AG10803 (cell line): ENCODE data around the gene PTPRZ1.
A peak's percentile ranks its signal among the peaks of the same experiment; 100 is the strongest.

Experiments
- DNase-seq: peaks from one replicate; pipeline ENCODE4 v3.0.0; 2010; ENCODE audit warnings: low read depth
- H3K4me3 ChIP-seq: 2 replicates; pipeline ENCODE4 v1.5.1; 2011; ENCODE audit warnings: mild to moderate bottlenecking, low read length, control low read depth
- TF ChIP-seq, protein P1 (sequence below): conservative IDR thresholded peaks from 2 replicates; pipeline ENCODE4 v1.5.1; 2011; ENCODE audit warnings: mild to moderate bottlenecking, low read length, control low read depth, inconsistent platforms

The PTPRZ1 gene

DNA sequence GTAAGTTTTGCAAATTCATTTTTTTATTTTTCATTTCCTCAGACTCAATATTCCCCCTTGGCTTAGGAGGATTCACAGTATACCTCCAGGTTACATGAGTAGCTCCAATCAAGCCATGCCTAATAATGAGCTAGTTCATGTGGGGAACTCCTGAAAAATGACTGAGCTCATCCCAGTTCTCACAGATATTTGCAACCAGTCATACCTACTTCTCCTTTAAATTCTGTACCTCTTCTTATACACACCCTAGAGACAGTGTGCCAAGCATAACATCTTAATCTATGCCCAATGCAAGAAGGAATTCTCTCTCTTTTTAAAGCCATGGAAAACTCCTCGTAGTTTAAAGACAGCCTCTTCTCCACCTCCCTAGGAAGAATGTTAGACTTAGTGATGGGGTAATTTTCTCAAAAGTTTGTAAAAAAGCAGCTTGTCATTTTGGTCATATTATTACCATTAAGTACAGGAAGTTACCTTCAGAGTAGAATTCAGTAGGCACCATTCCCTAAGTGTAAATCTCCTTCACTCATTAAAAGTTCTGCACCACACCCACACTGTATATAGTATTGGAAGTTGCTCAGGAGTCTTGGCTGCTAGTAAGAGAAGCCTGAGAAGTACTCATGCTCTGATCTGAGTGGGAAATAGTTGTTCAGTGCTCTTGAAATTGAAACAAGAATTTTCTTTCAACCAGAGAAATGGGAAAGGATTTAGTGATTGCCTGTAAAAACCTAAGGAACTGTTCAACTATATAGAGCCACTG is 72.7 kb downstream of the PTPRZ1 start:
- no peak for DNase-seq
- H3K4me3 ChIP-seq: no peak overlapping the region
- TF ChIP-seq, protein P1, sequence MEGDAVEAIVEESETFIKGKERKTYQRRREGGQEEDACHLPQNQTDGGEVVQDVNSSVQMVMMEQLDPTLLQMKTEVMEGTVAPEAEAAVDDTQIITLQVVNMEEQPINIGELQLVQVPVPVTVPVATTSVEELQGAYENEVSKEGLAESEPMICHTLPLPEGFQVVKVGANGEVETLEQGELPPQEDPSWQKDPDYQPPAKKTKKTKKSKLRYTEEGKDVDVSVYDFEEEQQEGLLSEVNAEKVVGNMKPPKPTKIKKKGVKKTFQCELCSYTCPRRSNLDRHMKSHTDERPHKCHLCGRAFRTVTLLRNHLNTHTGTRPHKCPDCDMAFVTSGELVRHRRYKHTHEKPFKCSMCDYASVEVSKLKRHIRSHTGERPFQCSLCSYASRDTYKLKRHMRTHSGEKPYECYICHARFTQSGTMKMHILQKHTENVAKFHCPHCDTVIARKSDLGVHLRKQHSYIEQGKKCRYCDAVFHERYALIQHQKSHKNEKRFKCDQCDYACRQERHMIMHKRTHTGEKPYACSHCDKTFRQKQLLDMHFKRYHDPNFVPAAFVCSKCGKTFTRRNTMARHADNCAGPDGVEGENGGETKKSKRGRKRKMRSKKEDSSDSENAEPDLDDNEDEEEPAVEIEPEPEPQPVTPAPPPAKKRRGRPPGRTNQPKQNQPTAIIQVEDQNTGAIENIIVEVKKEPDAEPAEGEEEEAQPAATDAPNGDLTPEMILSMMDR: no peak

DNA sequence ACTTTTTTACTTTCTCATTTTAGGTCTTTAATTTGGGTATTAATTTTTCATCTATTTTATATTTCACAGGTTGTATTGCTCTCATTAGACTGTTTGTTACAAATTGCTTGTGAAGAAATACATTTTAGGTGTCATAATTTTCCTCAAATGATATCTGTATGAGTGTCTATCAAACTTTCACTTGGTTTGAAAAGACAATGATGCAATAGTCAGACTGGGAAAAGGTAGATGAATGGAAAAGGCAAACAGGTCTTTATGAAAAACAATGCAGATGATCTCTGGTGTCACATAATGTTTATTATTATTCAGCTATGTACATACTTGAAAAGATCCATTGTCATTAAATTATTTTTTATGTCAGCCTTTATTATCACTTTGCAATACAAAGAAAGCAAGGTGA is 80.2 kb downstream of the PTPRZ1 start:
- DNase-seq: no peak
- no peak overlapping the region for H3K4me3 ChIP-seq
- TF ChIP-seq, protein P1: no peak

DNA sequence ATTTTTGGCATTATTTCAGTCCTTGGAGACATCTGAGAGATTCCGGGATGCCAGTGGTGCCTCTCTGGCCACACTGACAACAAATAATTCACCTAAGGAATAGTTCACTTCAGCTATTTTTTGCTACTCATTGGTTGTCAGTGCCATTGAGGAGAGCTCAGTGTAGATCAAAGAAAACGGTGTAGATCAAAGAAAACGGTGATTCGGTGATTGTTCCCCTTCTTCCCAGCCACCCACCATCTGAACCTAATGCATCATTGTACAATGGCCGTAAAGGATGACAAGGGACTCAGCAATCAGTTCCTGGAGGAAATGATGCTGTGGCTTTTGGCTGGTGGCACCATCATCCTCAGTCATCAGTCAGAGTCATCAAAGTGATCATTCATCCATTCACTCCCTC is 80.6 kb downstream of the PTPRZ1 start:
- no peak for DNase-seq
- no peak overlapping the region for H3K4me3 ChIP-seq
- TF ChIP-seq, protein P1: no peak

DNA sequence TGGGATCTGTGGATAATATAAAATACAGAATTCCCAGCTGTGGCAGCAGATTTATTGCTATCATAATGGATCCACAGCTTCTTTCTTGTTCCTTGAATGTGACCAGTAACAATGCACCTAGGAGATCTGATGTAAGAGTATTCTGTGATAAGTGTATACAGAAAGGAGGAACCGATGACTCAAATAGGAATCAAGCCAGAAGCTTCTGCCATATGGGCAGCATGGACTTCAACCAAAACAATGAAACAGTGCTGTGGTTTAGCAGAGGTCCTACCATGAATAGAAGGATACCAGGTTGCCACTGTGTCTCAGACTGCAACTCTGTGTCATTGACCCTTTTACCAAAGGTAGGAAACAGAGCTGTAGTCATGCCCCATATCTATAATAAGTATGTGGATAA is 81.8 kb downstream of the PTPRZ1 start:
- no peak overlapping the region for H3K4me3 ChIP-seq
- TF ChIP-seq, protein P1: no peak
- peak; percentile 72 for DNase-seq

DNA sequence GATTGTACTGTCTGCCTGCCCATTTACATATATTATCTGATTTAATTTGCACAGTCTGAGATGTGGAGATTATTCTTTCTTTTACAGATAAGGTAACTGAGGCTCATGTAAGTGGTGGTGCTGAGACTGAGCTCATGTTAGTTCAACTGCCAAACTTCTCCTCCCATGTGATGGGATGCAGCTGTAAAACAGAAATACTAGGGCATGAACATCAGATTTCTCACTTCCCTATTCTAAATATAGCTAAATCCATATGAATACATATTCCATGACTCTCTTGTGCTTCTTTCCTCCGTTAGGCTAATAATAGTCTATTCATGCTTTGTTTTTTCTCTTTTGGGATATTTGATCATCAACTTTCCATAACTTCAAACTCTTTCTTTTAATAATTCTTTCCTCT is 84.7 kb downstream of the PTPRZ1 start:
- no peak for DNase-seq
- no peak overlapping the region for H3K4me3 ChIP-seq
- TF ChIP-seq, protein P1: no peak

DNA sequence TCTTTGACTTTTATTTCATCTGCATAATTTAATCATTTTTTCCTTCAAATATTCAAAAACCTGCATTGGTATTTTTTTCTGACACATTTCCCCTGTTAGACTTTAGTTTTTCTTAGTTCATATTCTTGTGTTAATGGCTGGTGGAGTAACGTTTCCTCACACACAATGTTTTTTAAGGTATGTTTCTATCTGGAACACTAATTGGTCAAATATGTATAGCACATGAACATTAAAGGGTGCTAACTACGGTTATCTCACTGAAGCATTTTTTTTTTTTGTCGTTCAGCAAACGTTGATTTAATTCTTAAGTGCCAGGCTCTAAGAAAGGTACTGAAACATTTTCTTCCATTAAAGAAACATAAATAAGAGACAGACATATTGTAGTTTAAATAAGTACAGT is 87.7 kb downstream of the PTPRZ1 start:
- no peak overlapping the region for H3K4me3 ChIP-seq
- DNase-seq: no peak
- TF ChIP-seq, protein P1: no peak

DNA sequence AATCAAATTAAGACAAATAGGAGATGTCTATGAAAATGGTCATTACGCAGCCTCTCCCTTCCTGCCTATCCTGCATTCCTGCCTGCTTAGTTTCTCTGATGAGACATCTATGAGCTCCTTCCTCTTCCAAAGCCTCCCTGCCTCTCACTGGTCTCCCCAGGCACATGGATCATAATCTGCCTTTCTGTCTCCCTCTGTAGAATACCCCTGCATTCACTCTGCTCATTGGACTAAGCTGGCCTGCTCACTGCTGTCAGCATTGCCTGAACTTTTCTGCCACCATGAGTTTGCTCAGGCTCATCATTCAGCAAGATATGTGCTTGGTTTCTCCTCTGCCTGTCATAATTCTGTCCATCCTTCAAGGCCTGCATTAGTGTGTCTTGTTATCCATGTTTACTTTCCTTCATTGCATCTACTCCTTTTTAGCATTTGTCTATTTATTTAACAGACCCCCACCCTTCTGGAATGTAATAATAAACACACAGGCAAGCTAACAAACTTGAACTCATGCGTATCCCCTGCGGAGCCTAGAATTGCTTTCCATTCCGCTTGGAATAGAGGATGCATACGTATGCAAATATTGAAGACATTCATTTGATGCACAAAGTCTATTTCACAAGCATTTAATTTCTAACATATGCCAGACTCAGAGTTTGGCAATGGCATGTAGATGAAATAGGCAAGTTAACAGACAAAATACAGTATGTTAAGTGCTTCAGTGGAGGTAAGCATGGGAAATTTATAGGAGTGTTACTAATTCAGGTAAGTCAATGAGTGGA is 88.3 kb downstream of the PTPRZ1 start:
- H3K4me3 ChIP-seq: peak overlapping the region; percentile 10; the same call in 1 of the 2 replicates
- peak; percentile 83 for DNase-seq
- TF ChIP-seq, protein P1: no peak
